GM23248 (cell line): ENCODE data around the gene NSD2.
"Not testable (repeated sequence)": the region's sequence is repeated elsewhere in the genome, so short reads cannot be mapped to it uniquely, and the experiment has no call there.

Source experiments
- EZH2 ChIP-seq: fragments of 200-600 bp; sonication (generic); IDR thresholded peaks from 2 replicates; pipeline ENCODE4 v1.6.1; 2018; ENCODE audit warnings: antibody characterized with exemption, mild to moderate bottlenecking; ENCODE audit not compliant: insufficient read depth, poor library complexity, severe bottlenecking
- EZH2phosphoT487 ChIP-seq: fragments of 200-600 bp; sonication (generic); IDR thresholded peaks from 2 replicates; pipeline ENCODE4 v1.6.1; 2018; ENCODE audit warnings: antibody characterized with exemption, moderate library complexity, mild to moderate bottlenecking, low read depth; ENCODE audit not compliant: insufficient read depth

GRCh38 chr4:2021358-2022018 lies 150.3 kb downstream of the NSD2 start:
- TF ChIP-seq EZH2, EZH2phosphoT487: not testable (repeated sequence)
